Neuronal stem cell (in vitro differentiated cells): ENCODE results near the gene LAMP2.

Experiments used
- DNase-seq: peaks from one replicate; pipeline ENCODE4 v3.0.0-alpha.2; 2013; ENCODE audit warnings: low spot score
- H2AFZ ChIP-seq: one replicate; pipeline ENCODE4 v1.6.1; 2013; ENCODE audit warnings: mild to moderate bottlenecking, low read length, inconsistent platforms
- H2AK5ac ChIP-seq: 2 replicates; pipeline ENCODE4 v1.6.1; 2013; ENCODE audit warnings: low read depth, mild to moderate bottlenecking, inconsistent platforms, low read length, moderate library complexity, mixed read lengths
- H2BK120ac ChIP-seq: 2 replicates; pipeline ENCODE4 v1.6.1; 2013; ENCODE audit warnings: low read depth, mild to moderate bottlenecking, inconsistent platforms, low read length, moderate library complexity, mixed read lengths
- H2BK12ac ChIP-seq: one replicate; pipeline ENCODE4 v1.6.1; 2013; ENCODE audit warnings: low read length, inconsistent platforms
- H2BK15ac ChIP-seq: 2 replicates; pipeline ENCODE4 v1.6.1; 2013; ENCODE audit warnings: mild to moderate bottlenecking, low read length, inconsistent platforms, mixed read lengths
- H2BK5ac ChIP-seq: one replicate; pipeline ENCODE4 v1.6.1; 2013; ENCODE audit warnings: inconsistent platforms, mild to moderate bottlenecking, low read length, moderate library complexity
- H3K14ac ChIP-seq: one replicate; pipeline ENCODE4 v1.6.1; 2013; ENCODE audit warnings: low read length, inconsistent platforms
- H3K18ac ChIP-seq: 2 replicates; pipeline ENCODE4 v1.6.1; 2013; ENCODE audit warnings: low read length, inconsistent platforms
- H3K23ac ChIP-seq: 2 replicates; pipeline ENCODE4 v1.6.1; 2013; ENCODE audit warnings: low read depth, mild to moderate bottlenecking, mixed read lengths, low read length, inconsistent platforms; ENCODE audit not compliant: poor library complexity
- H3K27ac ChIP-seq: replicated peaks from 3 replicates; pipeline ENCODE4 v1.5.1; 2013; ENCODE audit warnings: low read length, inconsistent platforms
- H3K27me3 ChIP-seq, 3 experiments: 2 replicates each; pipeline ENCODE4 v1.6.1; 2013; ENCODE audit warnings: low read length in 3 of 3, mild to moderate bottlenecking in 2 of 3, inconsistent platforms in 1 of 3, low read depth in 1 of 3, mixed read lengths in 1 of 3, moderate library complexity in 1 of 3; ENCODE audit not compliant: control insufficient read depth in 3 of 3, insufficient read depth in 3 of 3
- H3K36me3 ChIP-seq, 2 donors: replicated peaks in 1 of 2; 2 replicates each; pipeline ENCODE4 v1.6.1; 2013; ENCODE audit warnings: low read length in 2 of 2; ENCODE audit not compliant: control insufficient read depth in 2 of 2, insufficient read depth in 2 of 2
- H3K4ac ChIP-seq: 2 replicates; pipeline ENCODE4 v1.6.1; 2013; ENCODE audit warnings: inconsistent platforms, mild to moderate bottlenecking, low read length, moderate library complexity
- H3K4me1 ChIP-seq, 2 donors: 1 replicate in 1 of 2; 2 replicates in 1 of 2; pipeline ENCODE4 v1.6.1; 2013; ENCODE audit warnings: low read length in 2 of 2, low read depth in 1 of 2; ENCODE audit not compliant: control insufficient read depth in 2 of 2, insufficient read depth in 1 of 2
- H3K4me2 ChIP-seq: one replicate; pipeline ENCODE4 v1.6.1; 2013; ENCODE audit warnings: mild to moderate bottlenecking, low read length, inconsistent platforms; ENCODE audit not compliant: insufficient read depth, poor library complexity, severe bottlenecking
- H3K4me3 ChIP-seq, 2 donors: 2 replicates each; pipeline ENCODE4 v1.5.1; 2013; ENCODE audit warnings: low read length in 2 of 2, mild to moderate bottlenecking in 2 of 2, inconsistent platforms in 1 of 2, moderate library complexity in 1 of 2
- H3K79me1 ChIP-seq: one replicate; pipeline ENCODE4 v1.6.1; 2013; ENCODE audit warnings: low read depth, mild to moderate bottlenecking, inconsistent platforms, low read length, moderate library complexity
- H3K9ac ChIP-seq: one replicate; pipeline ENCODE4 v1.6.1; 2013; ENCODE audit warnings: mild to moderate bottlenecking, low read depth, low read length, inconsistent platforms; ENCODE audit not compliant: poor library complexity
- H3K9me3 ChIP-seq, 2 donors: replicated peaks in 1 of 2; 2 replicates each; pipeline versions ENCODE3 to v1.6.1; 2013; ENCODE audit warnings: low read length in 2 of 2, mild to moderate bottlenecking in 2 of 2, inconsistent platforms in 1 of 2, low read depth in 1 of 2, mixed read lengths in 1 of 2, moderate library complexity in 1 of 2; ENCODE audit not compliant: control insufficient read depth in 2 of 2, insufficient read depth in 1 of 2
- H4K8ac ChIP-seq: one replicate; pipeline ENCODE4 v1.6.1; 2013; ENCODE audit warnings: low read depth, mild to moderate bottlenecking, inconsistent platforms, low read length, moderate library complexity
- H4K91ac ChIP-seq: one replicate; pipeline ENCODE4 v1.6.1; 2013; ENCODE audit warnings: low read length, low read depth, mild to moderate bottlenecking, inconsistent platforms; ENCODE audit not compliant: poor library complexity
- WGBS, 2 donors: extraction: QIAGEN DNeasy Blood & Tissue Kit; methylation state at CpG; one replicate each; pipeline ENCODE4 v1.1.7; 2013; ENCODE audit warnings: missing lambda C conversion rate in 2 of 2, mixed read lengths in 1 of 2; ENCODE audit not compliant: insufficient read length in 2 of 2, insufficient replicate concordance in 1 of 2; ENCODE audit errors: extremely low coverage in 2 of 2; 5-methylcytosine and 5-hydroxymethylcytosine counted together

LAMP2 gene

GRCh38 chrX:120462370-120462769 is 6.7 kb downstream of the LAMP2 start:
- Histone ChIP-seq H2BK120ac (no peak overlapping the region), H2BK12ac (no peak overlapping the region), H3K79me1 (no peaks in the 10 kb centered on the region), H3K18ac (no peak overlapping the region), H3K4me3 (no peak overlapping the region), H4K91ac (no peak overlapping the region), H3K4ac (no peak overlapping the region), H3K27me3 (no peaks in the 10 kb centered on the region), H3K4me2 (no peak overlapping the region), H2BK15ac (no peak overlapping the region), H2AK5ac (no peak overlapping the region), H3K14ac (no peak overlapping the region), H3K9ac (no peak overlapping the region), H3K36me3 (no peaks in the 10 kb centered on the region), H3K27ac (no peak overlapping the region), H2AFZ (no peak overlapping the region), H4K8ac (no peak overlapping the region), H3K23ac (no peak overlapping the region), H2BK5ac (no peak overlapping the region), H3K9me3 (no peaks in the 10 kb centered on the region), H3K4me1 (no peaks in the 10 kb centered on the region)
- DNase-seq = no peak
- no CpG with 5 or more reads among the region's 2 CpGs for WGBS, 2 donors

GRCh38 chrX:120459309-120459708 is 9.8 kb downstream of the LAMP2 start:
- H3K18ac ChIP-seq = no peak overlapping the region
- H3K79me1 ChIP-seq = no peaks in the 10 kb centered on the region
- H2AK5ac ChIP-seq = no peak overlapping the region
- H4K91ac ChIP-seq = no peak overlapping the region
- H3K27ac ChIP-seq = no peak overlapping the region
- H3K4ac ChIP-seq = no peak overlapping the region
- no peak overlapping the region for H4K8ac ChIP-seq
- H3K23ac ChIP-seq = no peak overlapping the region
- no peak for DNase-seq
- H3K4me1 ChIP-seq = no peaks in the 10 kb centered on the region
- H2AFZ ChIP-seq = no peak overlapping the region
- H3K14ac ChIP-seq = no peak overlapping the region
- H3K9me3 ChIP-seq = no peaks in the 10 kb centered on the region
- peaks cover 0 to 12% of the 10 kb centered on the region in 2 donors for H3K36me3 ChIP-seq
- H3K9ac ChIP-seq = no peak overlapping the region
- no peak overlapping the region for H3K4me3 ChIP-seq
- H2BK12ac ChIP-seq = no peak overlapping the region
- no peak overlapping the region for H2BK120ac ChIP-seq
- H3K4me2 ChIP-seq = no peak overlapping the region
- no peak overlapping the region for H2BK15ac ChIP-seq
- no peaks in the 10 kb centered on the region for H3K27me3 ChIP-seq
- H2BK5ac ChIP-seq = no peak overlapping the region

GRCh38 chrX:120457766-120458180 is 11.3 kb downstream of the LAMP2 start:
- Histone ChIP-seq H2BK5ac (no peak overlapping the region), H3K79me1 (no peaks in the 10 kb centered on the region), H2AK5ac (no peak overlapping the region), H3K4ac (no peak overlapping the region), H3K27me3 (no peaks in the 10 kb centered on the region), H3K18ac (no peak overlapping the region), H2BK12ac (no peak overlapping the region), H3K27ac (no peak overlapping the region), H3K9me3 (no peaks in the 10 kb centered on the region), H2BK15ac (no peak overlapping the region), H2BK120ac (no peak overlapping the region), H3K9ac (no peak overlapping the region), H3K4me2 (no peak overlapping the region), H4K8ac (no peak overlapping the region), H2AFZ (no peak overlapping the region), H3K4me1 (no peaks in the 10 kb centered on the region), H3K14ac (no peak overlapping the region), H3K23ac (no peak overlapping the region), H4K91ac (no peak overlapping the region), H3K4me3 (no peak overlapping the region), H3K36me3 (peaks cover 0 to 16% of the 10 kb centered on the region in 2 donors)
- DNase-seq = no peak
- no CpG with 5 or more reads among the region's 2 CpGs for WGBS, 2 donors

GRCh38 chrX:120456973-120457372 is 12.1 kb downstream of the LAMP2 start:
- no peak for DNase-seq
- Histone ChIP-seq H4K91ac (no peak overlapping the region), H2BK5ac (no peak overlapping the region), H2BK15ac (no peak overlapping the region), H3K27me3 (no peaks in the 10 kb centered on the region), H3K23ac (no peak overlapping the region), H2AFZ (no peak overlapping the region), H3K27ac (no peak overlapping the region), H2BK12ac (no peak overlapping the region), H2AK5ac (no peak overlapping the region), H3K9ac (no peak overlapping the region), H4K8ac (no peak overlapping the region), H3K4me1 (no peaks in the 10 kb centered on the region), H3K36me3 (peaks cover 0 to 16% of the 10 kb centered on the region in 2 donors), H3K4ac (no peak overlapping the region), H3K18ac (no peak overlapping the region), H3K79me1 (no peaks in the 10 kb centered on the region), H3K9me3 (no peaks in the 10 kb centered on the region), H3K14ac (no peak overlapping the region), H3K4me2 (no peak overlapping the region), H3K4me3 (no peak overlapping the region), H2BK120ac (no peak overlapping the region)
- WGBS, 2 donors = no CpG with 5 or more reads among the region's 4 CpGs
